HepG2 (cell line): Measurements from ENCODE around the gene GATA5. TPM values are rescaled to one million over a fixed set of nuclear protein-coding genes. Genes with fewer than 3 reads are reported as not detected.

Experiments
- ATAC-seq: fragments of 200-7000 bp; cut with Tn5 transposase; 3 replicates; pipeline ENCODE4 v1.9.1; 2020; ENCODE audit warnings: mild to moderate bottlenecking, moderate library complexity
- BruUV-seq: library from RNA; stranded (reverse); fragments of 400-500 nt; replicated peaks from 2 replicates; lab custom pipeline; 2021; lab: Mats Ljungman, UMichigan
- CTCF ChIA-PET: fragments of 300-600 bp; formaldehyde crosslinking; extraction: SDS; loops from one replicate; lab custom pipeline; 2021; ENCODE audit warnings: low total read pairs, inconsistent platforms, low intra/inter-chr PET ratio; lab: Yijun Ruan, JAX
- POLR2A ChIA-PET: fragments of 350-600 bp; sonication (Branson Sonifier 250); formaldehyde crosslinking; loops from one replicate; lab custom pipeline; 2020; ENCODE audit warnings: antibody characterized with exemption, inconsistent platforms; lab: Yijun Ruan, JAX
- DNase-seq: peaks from one replicate; pipeline ENCODE4 v3.0.0-alpha.2; 2015; ENCODE audit warnings: low spot score
- FAIRE-seq: peaks from 3 replicates; lab custom pipeline; 2011; peaks lifted over from hg19 to GRCh38; lab: Jason Lieb, UNC
- H2AFZ ChIP-seq: one replicate; pipeline ENCODE4 v1.6.1; 2011; ENCODE audit warnings: low read length, inconsistent platforms
- H3K27ac ChIP-seq: fragments of 300-600 bp; 3 replicates; pipeline ENCODE4 v1.8.0; 2011; ENCODE audit warnings: mixed run types, mild to moderate bottlenecking, mixed read lengths, low read length, inconsistent platforms; ENCODE audit not compliant: insufficient read depth; ENCODE audit errors: extremely low read length
- H3K27me3 ChIP-seq, 2 experiments: fragments of 200-600 bp in 1 of 2; 2 replicates in 1 of 2; 3 replicates in 1 of 2; pipeline versions ENCODE4 v1.6.0 to v1.8.0; 2011; ENCODE audit warnings: low read length in 2 of 2, mild to moderate bottlenecking in 2 of 2, moderate library complexity in 2 of 2, inconsistent platforms in 1 of 2; ENCODE audit not compliant: insufficient read depth in 2 of 2, control insufficient read depth in 1 of 2
- H3K36me3 ChIP-seq, 2 experiments: fragments of 200-600 bp in 1 of 2; replicated peaks in 1 of 2; 2 replicates in 1 of 2; 3 replicates in 1 of 2; pipeline versions ENCODE4 v1.5.1 to v1.8.0; 2011; ENCODE audit warnings: low read length in 2 of 2, inconsistent platforms in 1 of 2; ENCODE audit not compliant: insufficient read depth in 2 of 2, control insufficient read depth in 1 of 2
- H3K4me1 ChIP-seq: 2 replicates; pipeline ENCODE4 v1.5.1; 2012; ENCODE audit warnings: low read length, inconsistent platforms; ENCODE audit not compliant: insufficient read depth
- H3K4me2 ChIP-seq: 2 replicates; pipeline ENCODE4 v1.6.0; 2011; ENCODE audit warnings: low read depth, low read length, inconsistent platforms
- H3K4me3 ChIP-seq, 3 experiments: fragments of 200-600 bp in 1 of 3; sonication (generic), shearing (Covaris generic) in 1 of 3; replicated peaks in 1 of 3; 2 replicates each; pipeline ENCODE4 v1.5.1; 2011 to 2016; ENCODE audit warnings: low read length in 3 of 3, inconsistent platforms in 2 of 3, low read depth in 2 of 3, mild to moderate bottlenecking in 2 of 3, control low read depth in 1 of 3, mixed read lengths in 1 of 3; ENCODE audit not compliant: insufficient read depth in 1 of 3
- H3K79me2 ChIP-seq: one replicate; pipeline ENCODE4 v1.6.1; 2011; ENCODE audit warnings: low read length, inconsistent platforms; ENCODE audit not compliant: insufficient read depth
- H3K9ac ChIP-seq: 2 replicates; pipeline ENCODE4 v1.6.0; 2011; ENCODE audit warnings: mild to moderate bottlenecking, low read depth, low read length, inconsistent platforms; ENCODE audit not compliant: insufficient read depth
- H3K9me3 ChIP-seq: 2 replicates; pipeline ENCODE4 v1.5.1; 2012; ENCODE audit warnings: mild to moderate bottlenecking, low read length
- H4K20me1 ChIP-seq: 2 replicates; pipeline ENCODE4 v1.6.0; 2011; ENCODE audit warnings: inconsistent platforms, mild to moderate bottlenecking, low read length, moderate library complexity; ENCODE audit not compliant: insufficient read depth
- MAFF ChIP-seq: IDR thresholded peaks from 2 replicates; pipeline ENCODE4 v1.6.1; 2011; ENCODE audit warnings: low read depth, low read length, improper control_type of control experiment
- MAFK ChIP-seq, 2 experiments: IDR thresholded peaks in 1 of 2; conservative IDR thresholded peaks in 1 of 2; 2 replicates each; pipeline ENCODE4 v1.6.1; 2011; ENCODE audit warnings: improper control_type of control experiment in 2 of 2, low read length in 2 of 2
- ZNF292 ChIP-seq: sonication (generic); formaldehyde crosslinking; IDR thresholded peaks from 2 replicates; pipeline ENCODE4 v1.8.1; 2022; ENCODE audit warnings: mild to moderate bottlenecking, low read depth, missing genetic modification reagents, borderline replicate concordance
- WGBS: methylation state at CpG from one replicate; pipeline ENCODE4 v1.1.6; 2017; ENCODE audit warnings: low lambda C conversion rate; 5-methylcytosine and 5-hydroxymethylcytosine counted together
- in situ Hi-C: cut with HindIII; loops from 2 replicates; pipeline ENCODE4 v1.10.0; 2017; ENCODE audit warnings: low pct_unique_long_range_greater_than_20kb; ENCODE audit not compliant: extremely low pct_ligation_motif_present
- intact Hi-C: fragments of 100-400 bp; cut with micrococcal nuclease; formaldehyde crosslinking; loops from one replicate; pipeline ENCODE4 v1.10.0; 2022; ENCODE audit not compliant: unreplicated experiment
- polyA plus RNA-seq, 8 experiments: library from polyadenylated mRNA; depleted of rRNA in 3 of 8; stranded (reverse) in 7 of 8; unstranded in 1 of 8; fragments of >200 nt; fragmentation: Illumina TruSeq in 4 of 8; extraction: Trizol in 4 of 8; gene quantifications; 2 replicates each; pipeline versions ENCODE4 v1.2.1 to v1.2.3, GENCODE V29; 2011 to 2016; ENCODE audit warnings: low read depth in 4 of 8, missing spikeins in 1 of 8, mixed read lengths in 1 of 8; ENCODE audit not compliant: insufficient read depth in 1 of 8
- total RNA-seq, 5 experiments: library from RNA; depleted of rRNA; stranded (reverse); fragments of >200 nt; fragmentation: Illumina TruSeq; extraction: Trizol; gene quantifications; 2 replicates each; pipeline ENCODE4 v1.2.3, GENCODE V29; 2016; ENCODE audit warnings: low read depth in 1 of 5
- TF ChIP-seq, protein P1 (sequence below): sonication (generic); formaldehyde crosslinking; IDR thresholded peaks from 2 replicates; pipeline ENCODE4 v1.4.0; 2020; ENCODE audit warnings: missing genetic modification reagents
- TF ChIP-seq, protein P2 (sequence below): sonication (generic); formaldehyde crosslinking; conservative IDR thresholded peaks from 2 replicates; pipeline ENCODE4 v1.8.1; 2023; ENCODE audit warnings: missing genetic modification reagents

GATA5 gene
- total and polyA plus RNA-seq, 2 of the 13 experiments (the other 11 are each of a cell fraction or from before 2014, with no cell fraction given), result 0.12 to 0.20 TPM

DNA sequence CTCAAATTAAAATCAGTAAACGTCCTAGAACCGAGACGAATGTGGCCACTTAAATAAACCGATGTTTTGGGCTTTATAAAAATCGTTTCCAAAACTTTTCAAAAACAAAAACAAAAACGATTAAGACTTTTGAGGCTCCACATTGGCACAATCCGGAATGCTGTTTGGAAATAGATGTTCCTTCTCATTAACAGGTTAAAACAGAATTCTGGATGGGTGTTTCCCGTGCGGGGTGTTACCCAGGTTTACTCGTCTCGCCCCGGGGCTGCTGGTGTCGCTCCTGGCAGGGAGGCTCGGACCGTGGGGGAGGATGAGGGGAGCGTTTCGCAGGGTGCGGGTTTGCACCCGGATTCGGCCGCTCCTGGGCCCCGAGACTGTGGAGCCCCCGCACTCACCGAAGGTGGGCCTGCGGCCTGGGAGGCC, 1.2 kb downstream of the GATA5 start (continued):
- TF ChIP-seq, protein P1, sequence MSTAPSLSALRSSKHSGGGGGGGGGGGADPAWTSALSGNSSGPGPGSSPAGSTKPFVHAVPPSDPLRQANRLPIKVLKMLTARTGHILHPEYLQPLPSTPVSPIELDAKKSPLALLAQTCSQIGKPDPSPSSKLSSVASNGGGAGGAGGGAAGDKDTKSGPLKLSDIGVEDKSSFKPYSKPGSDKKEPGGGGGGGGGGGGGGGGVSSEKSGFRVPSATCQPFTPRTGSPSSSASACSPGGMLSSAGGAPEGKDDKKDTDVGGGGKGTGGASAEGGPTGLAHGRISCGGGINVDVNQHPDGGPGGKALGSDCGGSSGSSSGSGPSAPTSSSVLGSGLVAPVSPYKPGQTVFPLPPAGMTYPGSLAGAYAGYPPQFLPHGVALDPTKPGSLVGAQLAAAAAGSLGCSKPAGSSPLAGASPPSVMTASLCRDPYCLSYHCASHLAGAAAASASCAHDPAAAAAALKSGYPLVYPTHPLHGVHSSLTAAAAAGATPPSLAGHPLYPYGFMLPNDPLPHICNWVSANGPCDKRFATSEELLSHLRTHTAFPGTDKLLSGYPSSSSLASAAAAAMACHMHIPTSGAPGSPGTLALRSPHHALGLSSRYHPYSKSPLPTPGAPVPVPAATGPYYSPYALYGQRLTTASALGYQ (CRISPR knock-in tag), result no peak

DNA sequence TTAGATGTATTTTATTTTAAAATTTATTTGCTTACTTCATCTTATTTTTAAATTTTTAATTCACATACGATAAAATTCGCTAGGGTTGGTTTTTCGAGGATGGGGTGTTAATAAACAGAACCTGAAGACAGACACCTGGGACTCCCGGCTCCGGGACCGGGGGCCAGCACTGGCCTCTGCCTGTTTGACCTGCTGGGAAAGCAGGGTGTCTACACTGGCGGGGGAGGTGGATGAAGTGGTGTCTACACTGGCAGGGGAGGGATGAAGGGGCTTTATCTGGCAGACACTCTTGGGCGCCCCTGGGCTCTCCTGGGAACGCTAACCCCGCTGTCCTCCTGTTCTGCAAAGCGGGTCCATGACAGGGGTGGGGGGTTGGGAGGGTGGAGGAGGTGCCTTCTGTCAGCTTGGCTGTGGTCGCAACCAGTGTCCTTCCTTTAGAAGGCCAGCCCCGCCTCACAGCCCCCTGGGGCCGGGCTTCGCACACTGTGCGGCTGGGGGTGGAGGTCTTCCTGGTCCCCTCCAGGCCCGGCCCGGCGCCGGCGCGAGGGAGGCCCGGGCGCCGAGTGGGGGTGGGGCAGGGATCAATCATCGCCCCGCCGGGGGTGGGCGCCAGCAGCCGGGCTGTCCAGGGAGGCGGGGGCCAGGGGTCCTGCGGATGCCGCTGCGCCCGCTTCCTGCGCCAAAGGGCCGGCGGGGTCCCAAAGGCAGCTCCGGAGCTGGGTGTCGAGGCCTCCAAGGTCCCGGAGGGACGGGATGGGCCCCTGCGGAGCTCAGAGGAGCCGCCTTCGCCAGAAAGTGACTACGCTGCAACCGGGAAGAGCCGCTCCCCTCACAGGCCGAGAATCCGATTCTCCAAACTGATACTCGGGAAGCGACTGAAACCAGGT, 1.8 kb downstream of the GATA5 start:
- intact Hi-C loops, result no loop called here
- peak; percentile 34; the same call in 1 of the 2 replicates for TF ChIP-seq MAFF
- no peak for TF ChIP-seq ZNF292 (CRISPR knock-in tag)
- peak in 1 of 2 experiments; percentile 43; a peak in 2 of 4 replicates for TF ChIP-seq MAFK (conservative IDR thresholded peaks at IDR 0.05 in 1 of 2, IDR thresholded peaks at IDR 0.05 in 1 of 2; ENCODE audit: low read length in 2 of 2)
- TF ChIP-seq, protein P2, sequence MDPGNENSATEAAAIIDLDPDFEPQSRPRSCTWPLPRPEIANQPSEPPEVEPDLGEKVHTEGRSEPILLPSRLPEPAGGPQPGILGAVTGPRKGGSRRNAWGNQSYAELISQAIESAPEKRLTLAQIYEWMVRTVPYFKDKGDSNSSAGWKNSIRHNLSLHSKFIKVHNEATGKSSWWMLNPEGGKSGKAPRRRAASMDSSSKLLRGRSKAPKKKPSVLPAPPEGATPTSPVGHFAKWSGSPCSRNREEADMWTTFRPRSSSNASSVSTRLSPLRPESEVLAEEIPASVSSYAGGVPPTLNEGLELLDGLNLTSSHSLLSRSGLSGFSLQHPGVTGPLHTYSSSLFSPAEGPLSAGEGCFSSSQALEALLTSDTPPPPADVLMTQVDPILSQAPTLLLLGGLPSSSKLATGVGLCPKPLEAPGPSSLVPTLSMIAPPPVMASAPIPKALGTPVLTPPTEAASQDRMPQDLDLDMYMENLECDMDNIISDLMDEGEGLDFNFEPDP (CRISPR knock-in tag), result 0 out of 2 replicates have a peak, but pooled peaks have one; percentile 40
- BruUV-seq, result no TSS peak
- in situ Hi-C loops, result no loop called here
- Histone ChIP-seq H3K27me3 (peaks cover 11 to 42% of the 10 kb centered on the region in 2 experiments), H3K36me3 (no peaks in the 10 kb centered on the region), H3K79me2 (no peaks in the 10 kb centered on the region), H3K4me3 (no peak overlapping the region), H3K4me2 (no peak overlapping the region), H2AFZ (no peak overlapping the region), H3K9ac (no peak overlapping the region), H3K4me1 (peaks cover 20% of the 10 kb centered on the region), H3K9me3 (no peaks in the 10 kb centered on the region), H4K20me1 (peaks cover 6% of the 10 kb centered on the region; the same call in 1 of the 2 replicates), H3K27ac (no peak overlapping the region)
- no peak for FAIRE-seq
- no peak for DNase-seq
- CTCF ChIA-PET, result no interaction called here
- POLR2A ChIA-PET, result no interaction called here
- ATAC-seq, result no peak
- 84% methylated on average over 41 of the region's 52 CpGs for WGBS
